ENCODE measurements around the gene TBKBP1. TPM values are rescaled to one million over a fixed set of nuclear protein-coding genes. Genes with fewer than 3 reads are reported as not detected.

Gene TBKBP1
- total and polyA plus RNA-seq, 7 donors, result 5.3 to 37.9 (median 20.4) TPM

DNA sequence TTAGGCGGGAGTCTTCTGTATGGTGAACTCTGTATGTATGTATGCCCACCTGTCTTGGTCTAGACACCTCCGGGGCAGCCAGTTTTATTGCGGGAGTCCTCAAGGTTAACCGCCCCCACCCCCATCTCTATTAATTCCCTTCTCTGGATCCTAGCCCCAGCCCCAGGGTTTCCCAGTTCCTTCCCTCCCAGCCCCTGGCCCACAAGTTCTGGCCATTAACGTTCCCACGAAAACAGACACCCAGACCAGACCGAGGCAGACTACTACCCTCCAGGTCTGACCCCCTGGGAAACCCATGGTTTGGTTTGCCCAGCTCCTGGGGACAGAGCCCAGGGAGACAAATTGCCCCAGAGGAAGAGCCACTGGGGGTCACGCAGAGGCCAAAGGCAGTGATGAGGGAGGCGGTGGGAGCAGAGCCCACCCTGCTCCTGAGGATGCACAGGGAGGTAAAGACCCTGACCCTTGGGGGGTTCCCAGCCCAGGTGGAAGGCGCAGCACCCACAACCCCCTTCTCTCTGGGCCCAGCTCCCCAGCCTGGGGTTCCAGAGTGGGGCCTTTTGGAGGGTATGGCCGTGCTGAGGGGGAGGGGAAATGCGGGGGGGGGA, 8.5 kb downstream of the TBKBP1 start:
- Histone ChIP-seq H3K4me3 (no peak overlapping the region), H3K27ac (no peak overlapping the region), H3K9me3 (no peaks in the 10 kb centered on the region), H3K27me3 (ENCODE audit: insufficient read depth in 3 of 3, low read length in 2 of 3) (no peaks in the 10 kb centered on the region), H3K4me1 (peaks cover 16% of the 10 kb centered on the region), H3K36me3 (ENCODE audit: insufficient read depth in 1 of 2, low read depth in 1 of 2) (peaks cover 0 to 23% of the 10 kb centered on the region in 2 donors)
- intact Hi-C loops (cut with DNase I), result no loop called here
- TF ChIP-seq, protein P1, sequence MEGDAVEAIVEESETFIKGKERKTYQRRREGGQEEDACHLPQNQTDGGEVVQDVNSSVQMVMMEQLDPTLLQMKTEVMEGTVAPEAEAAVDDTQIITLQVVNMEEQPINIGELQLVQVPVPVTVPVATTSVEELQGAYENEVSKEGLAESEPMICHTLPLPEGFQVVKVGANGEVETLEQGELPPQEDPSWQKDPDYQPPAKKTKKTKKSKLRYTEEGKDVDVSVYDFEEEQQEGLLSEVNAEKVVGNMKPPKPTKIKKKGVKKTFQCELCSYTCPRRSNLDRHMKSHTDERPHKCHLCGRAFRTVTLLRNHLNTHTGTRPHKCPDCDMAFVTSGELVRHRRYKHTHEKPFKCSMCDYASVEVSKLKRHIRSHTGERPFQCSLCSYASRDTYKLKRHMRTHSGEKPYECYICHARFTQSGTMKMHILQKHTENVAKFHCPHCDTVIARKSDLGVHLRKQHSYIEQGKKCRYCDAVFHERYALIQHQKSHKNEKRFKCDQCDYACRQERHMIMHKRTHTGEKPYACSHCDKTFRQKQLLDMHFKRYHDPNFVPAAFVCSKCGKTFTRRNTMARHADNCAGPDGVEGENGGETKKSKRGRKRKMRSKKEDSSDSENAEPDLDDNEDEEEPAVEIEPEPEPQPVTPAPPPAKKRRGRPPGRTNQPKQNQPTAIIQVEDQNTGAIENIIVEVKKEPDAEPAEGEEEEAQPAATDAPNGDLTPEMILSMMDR (IDR thresholded peaks at IDR 0.05), result no peak
- no peak for DNase-seq
- WGBS, 3 donors, result 89 to 90% (median 89%) methylated on average over 11 to 12 of the region's 12 CpGs
- no peak for ATAC-seq

DNA sequence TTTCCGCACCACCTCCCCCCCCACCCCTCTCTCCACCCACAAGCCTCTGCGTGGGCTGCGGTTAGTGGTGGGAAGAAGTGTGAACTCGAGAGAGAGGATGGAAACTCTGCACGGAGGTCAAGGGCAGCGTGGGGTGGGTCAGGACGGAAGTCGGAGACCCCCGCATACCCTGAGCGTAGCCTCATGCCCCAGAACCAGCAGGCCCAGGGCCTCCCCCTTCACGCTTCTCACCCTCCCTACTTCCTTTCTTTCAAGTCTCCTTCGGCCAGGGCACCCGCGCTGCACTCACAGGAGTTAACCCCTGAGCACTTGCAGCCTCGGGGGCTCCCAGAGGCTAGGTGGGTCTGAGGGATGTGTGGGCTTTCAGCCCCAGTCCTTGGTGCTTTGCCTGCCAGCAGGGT, 9.2 kb downstream of the TBKBP1 start:
- DNase-seq, result no peak
- 84 to 85% (median 85%) methylated on average over 10 to 15 of the region's 15 CpGs for WGBS, 3 donors
- H3K27me3 ChIP-seq (ENCODE audit: insufficient read depth in 3 of 3, low read length in 2 of 3), result no peaks in the 10 kb centered on the region
- TF ChIP-seq, protein P1 (IDR thresholded peaks at IDR 0.05), result no peak
- H3K4me1 ChIP-seq, result peaks cover 19% of the 10 kb centered on the region
- H3K36me3 ChIP-seq (ENCODE audit: insufficient read depth in 1 of 2, low read depth in 1 of 2), result peaks cover 0 to 23% of the 10 kb centered on the region in 2 donors
- no peaks in the 10 kb centered on the region for H3K9me3 ChIP-seq
- no peak for ATAC-seq
- intact Hi-C loops (cut with DNase I), result no loop called here
- H3K4me3 ChIP-seq, result no peak overlapping the region
- H3K27ac ChIP-seq, result no peak overlapping the region

DNA sequence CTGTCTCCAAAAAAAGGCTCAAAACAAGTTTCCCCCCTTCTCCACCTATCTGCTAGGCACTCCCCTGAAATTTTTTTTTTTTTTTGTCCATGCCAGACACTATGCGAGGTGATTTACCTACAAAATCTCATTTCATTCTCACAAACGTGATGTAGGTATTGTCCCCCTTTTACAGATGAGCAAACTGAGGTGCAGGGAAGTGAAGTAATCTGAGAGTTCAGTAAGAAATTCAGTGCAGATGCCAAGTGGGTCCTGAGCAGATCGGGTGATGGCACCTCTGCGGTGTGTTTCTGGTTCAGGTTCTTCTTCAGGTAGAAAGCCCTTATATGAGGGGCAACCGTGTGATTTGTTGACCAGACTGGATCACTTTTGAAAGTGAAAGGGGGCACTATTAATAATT, 9.7 kb downstream of the TBKBP1 start:
- 87 to 97% (median 93%) methylated on average over 5 of the region's 5 CpGs for WGBS, 3 donors
- peaks cover 0 to 23% of the 10 kb centered on the region in 2 donors for H3K36me3 ChIP-seq (ENCODE audit: insufficient read depth in 1 of 2, low read depth in 1 of 2)
- no peaks in the 10 kb centered on the region for H3K27me3 ChIP-seq (ENCODE audit: insufficient read depth in 3 of 3, low read length in 2 of 3)
- H3K4me3 ChIP-seq, result no peak overlapping the region
- DNase-seq, result no peak
- intact Hi-C loops (cut with DNase I), result no loop called here
- H3K9me3 ChIP-seq, result no peaks in the 10 kb centered on the region
- no peak overlapping the region for H3K27ac ChIP-seq
- ATAC-seq, result no peak
- peaks cover 19% of the 10 kb centered on the region for H3K4me1 ChIP-seq
- TF ChIP-seq, protein P1 (IDR thresholded peaks at IDR 0.05), result no peak

DNA sequence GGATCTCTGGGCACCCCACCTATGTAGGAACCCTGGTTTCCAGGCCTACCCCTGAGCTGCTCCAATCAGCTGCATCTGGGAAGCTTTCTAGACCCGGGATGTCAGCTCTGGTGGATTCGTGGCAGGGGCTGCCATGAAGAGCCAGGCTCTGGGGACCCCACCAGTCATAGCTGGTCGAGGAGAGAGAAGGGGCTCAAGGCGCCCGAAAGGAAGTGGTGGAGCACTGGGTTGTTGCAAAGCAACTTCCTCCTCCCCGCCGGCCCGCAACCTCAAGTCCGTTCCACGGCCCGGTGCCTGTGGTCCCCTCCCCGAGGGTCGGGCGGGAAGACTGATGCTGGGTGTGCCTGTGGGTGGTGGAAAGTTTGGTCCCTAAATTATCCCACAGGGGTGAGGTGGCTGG, 10.2 kb downstream of the TBKBP1 start:
- Histone ChIP-seq H3K27ac (no peak overlapping the region), H3K4me3 (no peak overlapping the region), H3K9me3 (no peaks in the 10 kb centered on the region), H3K27me3 (ENCODE audit: insufficient read depth in 3 of 3, low read length in 2 of 3) (no peaks in the 10 kb centered on the region), H3K36me3 (ENCODE audit: insufficient read depth in 1 of 2, low read depth in 1 of 2) (peaks cover 0 to 24% of the 10 kb centered on the region in 2 donors), H3K4me1 (peaks cover 19% of the 10 kb centered on the region)
- DNase-seq, result no peak
- WGBS, 3 donors, result 67 to 76% (median 69%) methylated on average over 14 of the region's 14 CpGs
- intact Hi-C loops (cut with DNase I), result no loop called here
- TF ChIP-seq, protein P1 (IDR thresholded peaks at IDR 0.05), result no peak
- no peak for ATAC-seq

DNA sequence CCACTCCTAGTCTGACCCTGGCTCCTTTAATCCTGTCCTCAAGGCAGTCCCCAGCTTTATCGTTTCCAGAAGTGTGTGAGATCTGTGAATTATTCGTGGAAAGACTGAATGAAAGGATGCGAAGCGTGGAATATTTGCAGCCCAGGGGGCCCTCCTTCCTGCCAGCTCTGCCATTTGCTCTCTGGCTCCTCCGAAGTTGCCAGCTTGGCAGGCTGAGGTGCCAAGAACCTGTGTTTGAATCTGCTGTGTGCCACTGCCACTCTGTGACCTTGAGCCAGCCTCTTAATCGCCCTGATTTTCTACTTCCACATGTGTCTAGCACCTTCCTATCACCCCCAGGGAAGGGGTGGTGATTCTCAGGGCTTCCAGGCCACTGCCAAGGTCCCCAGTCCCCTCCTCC, 10.8 kb downstream of the TBKBP1 start:
- Histone ChIP-seq H3K36me3 (ENCODE audit: insufficient read depth in 1 of 2, low read depth in 1 of 2) (peaks cover 0 to 24% of the 10 kb centered on the region in 2 donors), H3K9me3 (no peaks in the 10 kb centered on the region), H3K4me3 (no peak overlapping the region), H3K27me3 (ENCODE audit: insufficient read depth in 3 of 3, low read length in 2 of 3) (no peaks in the 10 kb centered on the region), H3K4me1 (peaks cover 19% of the 10 kb centered on the region), H3K27ac (no peak overlapping the region)
- TF ChIP-seq, protein P1 (IDR thresholded peaks at IDR 0.05), result no peak
- intact Hi-C loops (cut with DNase I), result no loop called here
- ATAC-seq, result no peak
- WGBS, 3 donors, result 31 to 54% (median 36%) methylated on average over 6 of the region's 6 CpGs
- DNase-seq, result no peak

Data from psoas muscle (tissue), 8 donors.